Osteoblast (primary cell): ENCODE results near the gene RPAIN. TPM values are rescaled to one million over a fixed set of nuclear protein-coding genes. Genes with fewer than 3 reads are reported as not detected.

Experiments
- DNase-seq: peaks from one replicate; pipeline ENCODE4 v3.0.0; 2011; ENCODE audit warnings: low spot score, mixed read lengths; ENCODE audit not compliant: insufficient read length; ENCODE audit errors: missing footprints
- H2AFZ ChIP-seq: 2 replicates; pipeline ENCODE4 v1.6.0; 2011; ENCODE audit warnings: mild to moderate bottlenecking, low read length
- H3K27ac ChIP-seq: 2 replicates; pipeline ENCODE4 v1.5.1; 2011; ENCODE audit warnings: mild to moderate bottlenecking, low read depth, low read length, moderate library complexity
- H3K27me3 ChIP-seq: 2 replicates; pipeline ENCODE4 v1.6.0; 2012; ENCODE audit warnings: mild to moderate bottlenecking, control low read depth, inconsistent platforms, low read length, moderate library complexity; ENCODE audit not compliant: insufficient read depth
- H3K36me3 ChIP-seq: 2 replicates; pipeline ENCODE4 v1.5.1; 2011; ENCODE audit warnings: mild to moderate bottlenecking, low read length, control low read depth, moderate library complexity; ENCODE audit not compliant: insufficient read depth
- H3K4me1 ChIP-seq: 2 replicates; pipeline ENCODE4 v1.5.1; 2011; ENCODE audit warnings: mild to moderate bottlenecking, low read length, control low read depth, moderate library complexity; ENCODE audit not compliant: insufficient read depth
- H3K4me2 ChIP-seq: 2 replicates; pipeline ENCODE4 v1.6.0; 2011; ENCODE audit warnings: mild to moderate bottlenecking, low read length; ENCODE audit not compliant: insufficient read depth
- H3K4me3 ChIP-seq: fragments of 200-600 bp; sonication (generic); 3 replicates; pipeline ENCODE4 v1.5.1; 2012; ENCODE audit warnings: mild to moderate bottlenecking, low read length, inconsistent platforms; ENCODE audit not compliant: insufficient read depth
- H3K79me2 ChIP-seq: 2 replicates; pipeline ENCODE4 v1.6.0; 2012; ENCODE audit warnings: mild to moderate bottlenecking, low read length, control low read depth, inconsistent platforms; ENCODE audit not compliant: insufficient read depth
- H3K9me3 ChIP-seq: 2 replicates; pipeline ENCODE4 v1.5.1; 2011; ENCODE audit warnings: low read depth, low read length, control low read depth
- H4K20me1 ChIP-seq: 2 replicates; pipeline ENCODE4 v1.6.0; 2012; ENCODE audit warnings: mild to moderate bottlenecking, low read length, control low read depth; ENCODE audit not compliant: insufficient read depth
- total RNA-seq: library from RNA; depleted of rRNA; stranded (reverse); fragments of >200 nt; gene quantifications from 2 replicates; pipeline ENCODE4 v1.2.3, GENCODE V29; 2012
- TF ChIP-seq, protein P1 (sequence below): IDR thresholded peaks from 2 replicates; pipeline ENCODE4 v1.5.1; 2011; ENCODE audit warnings: mild to moderate bottlenecking, low read depth, low read length, moderate library complexity; ENCODE audit errors: extremely low read depth

The RPAIN gene
- total RNA-seq, 1 donor = 40.2 TPM

- Histone ChIP-seq H3K4me1 (peaks cover 28% of the 10 kb centered on the region), H4K20me1 (peaks cover 7% of the 10 kb centered on the region), H2AFZ (peak within 1 kb of the TSS; percentile 99), H3K4me3 (peak within 1 kb of the TSS; percentile 98), H3K4me2 (peak within 1 kb of the TSS; percentile 99), H3K27ac (peak within 1 kb of the TSS; percentile 90), H3K9me3 (no peaks in the 10 kb centered on the region), H3K79me2 (peaks cover 55% of the 10 kb centered on the region), H3K27me3 (no peaks in the 10 kb centered on the region), H3K36me3 (peaks cover 39% of the 10 kb centered on the region)
- DNase-seq = peak; percentile 96
- TF ChIP-seq, protein P1, sequence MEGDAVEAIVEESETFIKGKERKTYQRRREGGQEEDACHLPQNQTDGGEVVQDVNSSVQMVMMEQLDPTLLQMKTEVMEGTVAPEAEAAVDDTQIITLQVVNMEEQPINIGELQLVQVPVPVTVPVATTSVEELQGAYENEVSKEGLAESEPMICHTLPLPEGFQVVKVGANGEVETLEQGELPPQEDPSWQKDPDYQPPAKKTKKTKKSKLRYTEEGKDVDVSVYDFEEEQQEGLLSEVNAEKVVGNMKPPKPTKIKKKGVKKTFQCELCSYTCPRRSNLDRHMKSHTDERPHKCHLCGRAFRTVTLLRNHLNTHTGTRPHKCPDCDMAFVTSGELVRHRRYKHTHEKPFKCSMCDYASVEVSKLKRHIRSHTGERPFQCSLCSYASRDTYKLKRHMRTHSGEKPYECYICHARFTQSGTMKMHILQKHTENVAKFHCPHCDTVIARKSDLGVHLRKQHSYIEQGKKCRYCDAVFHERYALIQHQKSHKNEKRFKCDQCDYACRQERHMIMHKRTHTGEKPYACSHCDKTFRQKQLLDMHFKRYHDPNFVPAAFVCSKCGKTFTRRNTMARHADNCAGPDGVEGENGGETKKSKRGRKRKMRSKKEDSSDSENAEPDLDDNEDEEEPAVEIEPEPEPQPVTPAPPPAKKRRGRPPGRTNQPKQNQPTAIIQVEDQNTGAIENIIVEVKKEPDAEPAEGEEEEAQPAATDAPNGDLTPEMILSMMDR = no peak
These were observed 525 bp upstream of the RPAIN start, which contains the start of gene NUP88 for GRCh38 chr17:5419356-5419958. NUP88 (minus strand) TSS chr17:5419662; CDS start chr17:5419650, 12 bp downstream.

GRCh38 chr17:5422505-5422904 lies 2.5 kb downstream of the RPAIN start:
- Histone ChIP-seq H3K27ac (peak overlapping the region; percentile 13), H3K4me1 (peaks cover 27% of the 10 kb centered on the region), H3K79me2 (peaks cover 39% of the 10 kb centered on the region), H3K4me2 (peak overlapping the region; percentile 30), H2AFZ (no peak overlapping the region), H3K36me3 (peaks cover 33% of the 10 kb centered on the region), H3K9me3 (no peaks in the 10 kb centered on the region), H3K27me3 (no peaks in the 10 kb centered on the region), H3K4me3 (no peak overlapping the region), H4K20me1 (peaks cover 7% of the 10 kb centered on the region)
- DNase-seq = peak; percentile 90
- TF ChIP-seq, protein P1 = no peak

DNA sequence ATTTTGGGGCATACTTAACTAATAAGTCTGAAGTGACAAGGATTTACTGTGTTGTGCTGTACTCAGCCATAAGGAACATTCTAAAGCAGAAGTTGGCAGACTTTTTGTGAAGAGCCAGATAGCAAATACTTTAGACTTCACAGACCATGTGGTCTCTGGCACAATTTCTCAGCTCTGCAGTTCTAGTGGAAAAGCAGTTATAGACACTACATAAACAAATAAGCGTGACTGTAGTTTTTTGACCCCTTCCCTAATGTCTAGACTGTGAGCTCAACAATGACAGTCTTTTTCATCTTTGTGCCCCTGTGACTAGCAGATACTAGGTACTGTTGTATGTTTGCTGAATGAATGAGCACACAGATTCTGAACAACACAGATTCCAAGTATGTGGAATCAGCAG lies 4.9 kb downstream of the RPAIN start:
- no peak for DNase-seq
- H3K79me2 ChIP-seq = peaks cover 18% of the 10 kb centered on the region
- peaks cover 49% of the 10 kb centered on the region for H3K36me3 ChIP-seq
- H3K4me1 ChIP-seq = peaks cover 19% of the 10 kb centered on the region
- H3K27me3 ChIP-seq = no peaks in the 10 kb centered on the region
- no peak overlapping the region for H3K4me3 ChIP-seq
- no peak overlapping the region for H3K27ac ChIP-seq
- TF ChIP-seq, protein P1 = no peak
- peaks cover 3% of the 10 kb centered on the region for H4K20me1 ChIP-seq
- H3K4me2 ChIP-seq = no peak overlapping the region
- H2AFZ ChIP-seq = no peak overlapping the region
- no peaks in the 10 kb centered on the region for H3K9me3 ChIP-seq

DNA sequence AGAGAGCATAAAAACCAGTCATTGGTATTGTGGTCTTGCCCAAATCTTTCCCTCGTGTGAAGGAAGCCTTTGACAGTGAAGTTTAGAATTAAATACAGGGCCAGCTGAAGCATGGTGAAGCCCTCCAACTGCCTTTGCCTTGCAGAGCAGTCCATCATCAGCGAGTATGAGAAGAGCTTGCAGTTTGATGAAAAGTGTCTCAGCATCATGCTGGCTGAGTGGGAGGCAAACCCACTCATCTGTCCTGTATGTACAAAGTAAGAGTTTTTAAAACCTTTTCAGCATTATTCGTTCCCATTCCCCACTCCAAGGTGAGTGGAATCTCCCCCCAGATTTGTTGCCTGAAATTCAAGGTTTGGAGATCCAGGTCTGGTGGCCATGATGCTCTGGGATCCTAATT lies 5.8 kb downstream of the RPAIN start:
- no peak overlapping the region for H3K4me3 ChIP-seq
- DNase-seq = no peak
- TF ChIP-seq, protein P1 = no peak

More for the DNA sequence above, 5.8 kb downstream of the RPAIN start:
- H3K27ac ChIP-seq = no peak overlapping the region
- H3K4me1 ChIP-seq = peaks cover 14% of the 10 kb centered on the region
- peaks cover 3% of the 10 kb centered on the region for H4K20me1 ChIP-seq
- H3K36me3 ChIP-seq = peaks cover 54% of the 10 kb centered on the region
- H3K4me2 ChIP-seq = no peak overlapping the region
- peaks cover 9% of the 10 kb centered on the region for H3K79me2 ChIP-seq
- H3K27me3 ChIP-seq = no peaks in the 10 kb centered on the region
- H2AFZ ChIP-seq = no peak overlapping the region
- H3K9me3 ChIP-seq = no peaks in the 10 kb centered on the region
